SK-N-MC (cell line): Measurements from ENCODE around the gene ATP5F1E.

Experiments used
- EZH2 ChIP-seq: fragments of 200-600 bp; sonication (generic); IDR thresholded peaks from one replicate; pipeline ENCODE4 v1.6.1; 2017; ENCODE audit warnings: antibody characterized with exemption
- POLR2AphosphoS5 ChIP-seq: IDR thresholded peaks from 2 replicates; pipeline ENCODE4 v1.6.1; 2012; ENCODE audit warnings: mild to moderate bottlenecking, low read depth, low read length, borderline replicate concordance

GRCh38 chr20:59008715-59009336, 23.3 kb downstream of the ATP5F1E start:
- TF ChIP-seq POLR2AphosphoS5 (no peak), EZH2 (no peak)
